ENCODE measurements around the gene N4BP2L2. TPM values are rescaled to one million over a fixed set of nuclear protein-coding genes. Genes with fewer than 3 reads are reported as not detected.

The N4BP2L2 gene
- total and polyA plus RNA-seq, 9 of the 15 experiments (the other 6 are each of a cell fraction or from before 2014, with no cell fraction given), result 33.9 to 76.4 (median 48.7) TPM

- TF ChIP-seq ATF6 (CRISPR knock-in tag; IDR thresholded peaks at IDR 0.05) (no peak), U2AF1 (optimal IDR thresholded peaks at IDR 0.05; ENCODE audit: low read depth, low read length) (no peak), ZNF408 (CRISPR knock-in tag; IDR thresholded peaks at IDR 0.05; ENCODE audit: low read depth) (no peak), ZNF143 (CRISPR knock-in tag; IDR thresholded peaks at IDR 0.05) (no peak), ZNF41 (CRISPR knock-in tag; conservative IDR thresholded peaks at IDR 0.05) (no peak), ZSCAN29 (IDR thresholded peaks at IDR 0.05) (no peak), NR3C1 (CRISPR knock-in tag; IDR thresholded peaks at IDR 0.05) (no peak)
Observed at GRCh38 chr13:32497589-32497988, 41.0 kb downstream of the N4BP2L2 start (continued).

DNA sequence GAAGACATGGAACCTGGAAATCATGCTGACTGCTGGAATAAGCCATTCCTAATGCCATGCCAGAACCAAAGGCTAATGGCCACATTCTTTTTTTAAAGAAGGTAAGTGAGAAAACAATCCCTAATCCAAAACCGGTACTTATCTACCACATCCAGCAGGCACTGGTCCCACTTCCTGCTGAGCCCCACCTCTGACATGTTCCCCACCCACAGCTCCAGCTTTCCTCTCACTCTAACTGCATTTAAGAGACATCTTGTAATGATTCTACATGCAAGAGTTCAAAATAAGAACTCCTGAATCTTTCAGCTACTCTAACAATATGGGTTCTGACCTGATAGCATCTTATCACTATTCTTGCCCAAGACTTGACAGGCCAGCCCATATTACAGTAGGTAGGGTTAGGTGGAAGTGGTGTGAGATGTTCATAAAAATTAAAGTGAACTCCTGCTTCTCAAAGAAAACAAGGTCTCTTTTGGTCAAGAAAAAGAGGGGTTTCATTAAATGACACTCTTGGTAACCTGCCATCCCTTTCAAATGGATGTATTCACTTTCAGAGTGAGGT lies 41.9 kb downstream of the N4BP2L2 start:
- peak overlapping the region; percentile 34; the same call in 1 of the 2 replicates for H2AFZ ChIP-seq (ENCODE audit: low read depth, low read length)
- in situ Hi-C loops (cut with MboI), result no loop called here
- DNase-seq (ENCODE audit: extremely low read depth in 1 of 4, low spot score in 3 of 4) (peak in 3 of 4 experiments; percentile 9 to 60 (median 51)), FAIRE-seq (peak; percentile 65), ATAC-seq (peak; percentile 69)
- no peaks in the 10 kb centered on the region for H3K9me3 ChIP-seq (replicated peaks; ENCODE audit: control insufficient read depth, insufficient read depth, low read depth, low read length)
- H3K79me2 ChIP-seq (ENCODE audit: control insufficient read depth, insufficient read depth, low read length), result no peaks in the 10 kb centered on the region
- H3K4me2 ChIP-seq (ENCODE audit: insufficient read depth, low read length), result peak overlapping the region; percentile 66
- peak overlapping the region in 1 of 2 experiments; percentile 27; a peak in 2 of 4 replicates for H3K9ac ChIP-seq (ENCODE audit: insufficient read depth in 1 of 2, low read depth in 2 of 2, low read length in 2 of 2)
- no peaks in the 10 kb centered on the region for H3K27me3 ChIP-seq (ENCODE audit: control insufficient read depth in 2 of 2, insufficient read depth in 2 of 2, low read length in 2 of 2)
- BruUV-seq (replicated peaks), result no TSS peak
- H3K4me1 ChIP-seq (replicated peaks in 1 of 2; ENCODE audit: control insufficient read depth in 2 of 2, insufficient read depth in 2 of 2, low read length in 2 of 2), result peaks cover 0 to 15% of the 10 kb centered on the region in 2 experiments; a peak in 3 of 5 replicates
- WGBS (ENCODE audit: insufficient coverage, low coverage, missing lambda C conversion rate), result 0% methylated on average over 1 of the region's 1 CpG
- POLR2A ChIA-PET, result no interaction called here
- no peak overlapping the region for H3K4me3 ChIP-seq
- CTCF ChIA-PET (ENCODE audit: low intra/inter-chr PET ratio), result no interaction called here
- intact Hi-C loops (cut with micrococcal nuclease), result no loop called here
- H4K20me1 ChIP-seq (replicated peaks; ENCODE audit: control insufficient read depth, insufficient read depth, low read length), result no peaks in the 10 kb centered on the region
- no peaks in the 10 kb centered on the region for H3K9me1 ChIP-seq (ENCODE audit: control insufficient read depth, insufficient read depth, low read length)
- H3K27ac ChIP-seq (ENCODE audit: extremely low read depth, low read depth, low read length), result peak overlapping the region; percentile 40
- no peaks in the 10 kb centered on the region for H3K36me3 ChIP-seq (ENCODE audit: control insufficient read depth, insufficient read depth, low read length)
- TF ChIP-seq BDP1 (IDR thresholded peaks at IDR 0.05; ENCODE audit: insufficient read depth, insufficient read length), result no peak
- TF ChIP-seq CEBPB (tag; IDR thresholded peaks at IDR 0.05), result peak; percentile 74
- TF ChIP-seq, protein P1, sequence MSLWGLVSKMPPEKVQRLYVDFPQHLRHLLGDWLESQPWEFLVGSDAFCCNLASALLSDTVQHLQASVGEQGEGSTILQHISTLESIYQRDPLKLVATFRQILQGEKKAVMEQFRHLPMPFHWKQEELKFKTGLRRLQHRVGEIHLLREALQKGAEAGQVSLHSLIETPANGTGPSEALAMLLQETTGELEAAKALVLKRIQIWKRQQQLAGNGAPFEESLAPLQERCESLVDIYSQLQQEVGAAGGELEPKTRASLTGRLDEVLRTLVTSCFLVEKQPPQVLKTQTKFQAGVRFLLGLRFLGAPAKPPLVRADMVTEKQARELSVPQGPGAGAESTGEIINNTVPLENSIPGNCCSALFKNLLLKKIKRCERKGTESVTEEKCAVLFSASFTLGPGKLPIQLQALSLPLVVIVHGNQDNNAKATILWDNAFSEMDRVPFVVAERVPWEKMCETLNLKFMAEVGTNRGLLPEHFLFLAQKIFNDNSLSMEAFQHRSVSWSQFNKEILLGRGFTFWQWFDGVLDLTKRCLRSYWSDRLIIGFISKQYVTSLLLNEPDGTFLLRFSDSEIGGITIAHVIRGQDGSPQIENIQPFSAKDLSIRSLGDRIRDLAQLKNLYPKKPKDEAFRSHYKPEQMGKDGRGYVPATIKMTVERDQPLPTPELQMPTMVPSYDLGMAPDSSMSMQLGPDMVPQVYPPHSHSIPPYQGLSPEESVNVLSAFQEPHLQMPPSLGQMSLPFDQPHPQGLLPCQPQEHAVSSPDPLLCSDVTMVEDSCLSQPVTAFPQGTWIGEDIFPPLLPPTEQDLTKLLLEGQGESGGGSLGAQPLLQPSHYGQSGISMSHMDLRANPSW (CRISPR knock-in tag; IDR thresholded peaks at IDR 0.05), result no peak
- TF ChIP-seq ZNF511 (CRISPR knock-in tag; IDR thresholded peaks at IDR 0.05), result no peak
- TF ChIP-seq ARHGAP35 (IDR thresholded peaks at IDR 0.05; ENCODE audit: partially characterized antibody), result no peak
- no peak for TF ChIP-seq ZFP91 (CRISPR knock-in tag; IDR thresholded peaks at IDR 0.05)
